ENCODE results near the gene FRY.

- no peak for TF ChIP-seq EP300 (IDR thresholded peaks at IDR 0.05; ENCODE audit: borderline replicate concordance)
- TF ChIP-seq, protein P1, sequence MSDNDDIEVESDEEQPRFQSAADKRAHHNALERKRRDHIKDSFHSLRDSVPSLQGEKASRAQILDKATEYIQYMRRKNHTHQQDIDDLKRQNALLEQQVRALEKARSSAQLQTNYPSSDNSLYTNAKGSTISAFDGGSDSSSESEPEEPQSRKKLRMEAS (IDR thresholded peaks at IDR 0.05), result no peak
- TF ChIP-seq ZBTB7A (IDR thresholded peaks at IDR 0.05; ENCODE audit: low read depth), result no peak
- no peak for TF ChIP-seq TEAD4 (IDR thresholded peaks at IDR 0.05)
- no peak for TF ChIP-seq RAD21 (IDR thresholded peaks at IDR 0.05; ENCODE audit: low read depth)
These were observed 84.6 kb downstream of the FRY start for GRCh38 chr13:32116210-32116609.
